ENCODE results near the gene RFK.

GRCh38 chr9:76373784-76374474 is 20.3 kb downstream of the RFK start:
- TF ChIP-seq, protein P1, sequence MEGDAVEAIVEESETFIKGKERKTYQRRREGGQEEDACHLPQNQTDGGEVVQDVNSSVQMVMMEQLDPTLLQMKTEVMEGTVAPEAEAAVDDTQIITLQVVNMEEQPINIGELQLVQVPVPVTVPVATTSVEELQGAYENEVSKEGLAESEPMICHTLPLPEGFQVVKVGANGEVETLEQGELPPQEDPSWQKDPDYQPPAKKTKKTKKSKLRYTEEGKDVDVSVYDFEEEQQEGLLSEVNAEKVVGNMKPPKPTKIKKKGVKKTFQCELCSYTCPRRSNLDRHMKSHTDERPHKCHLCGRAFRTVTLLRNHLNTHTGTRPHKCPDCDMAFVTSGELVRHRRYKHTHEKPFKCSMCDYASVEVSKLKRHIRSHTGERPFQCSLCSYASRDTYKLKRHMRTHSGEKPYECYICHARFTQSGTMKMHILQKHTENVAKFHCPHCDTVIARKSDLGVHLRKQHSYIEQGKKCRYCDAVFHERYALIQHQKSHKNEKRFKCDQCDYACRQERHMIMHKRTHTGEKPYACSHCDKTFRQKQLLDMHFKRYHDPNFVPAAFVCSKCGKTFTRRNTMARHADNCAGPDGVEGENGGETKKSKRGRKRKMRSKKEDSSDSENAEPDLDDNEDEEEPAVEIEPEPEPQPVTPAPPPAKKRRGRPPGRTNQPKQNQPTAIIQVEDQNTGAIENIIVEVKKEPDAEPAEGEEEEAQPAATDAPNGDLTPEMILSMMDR (IDR thresholded peaks at IDR 0.05; ENCODE audit: poor library complexity, severe bottlenecking), result no peak
- TF ChIP-seq EP300 (conservative IDR thresholded peaks at IDR 0.05; ENCODE audit: poor library complexity, severe bottlenecking) (no peak), EZH2 (IDR thresholded peaks at IDR 0.05; ENCODE audit: borderline replicate concordance, insufficient read depth, low read length, poor library complexity, severe bottlenecking) (no peak)
